Measurements from ENCODE around the gene SIAE.

Gene SIAE

DNA sequence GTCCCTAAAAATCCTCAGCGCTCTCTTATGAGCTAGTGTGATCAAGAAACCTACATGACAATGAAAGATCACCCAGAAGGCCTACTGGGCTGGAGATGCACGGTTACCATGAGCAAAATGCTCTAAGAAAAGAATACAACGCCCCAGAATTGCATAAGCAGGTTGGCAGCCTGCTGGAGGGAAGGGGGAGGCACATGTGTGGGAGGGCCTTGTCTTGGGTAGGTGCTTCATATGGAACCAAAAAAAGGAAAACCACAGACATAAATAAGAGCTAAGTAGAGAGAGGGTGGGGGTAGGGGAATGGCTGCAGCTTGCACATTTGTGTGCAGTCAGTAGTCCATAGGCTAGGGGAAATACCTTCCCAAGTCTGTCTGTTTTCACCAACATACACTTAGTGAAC, 2.8 kb downstream of the SIAE start:
- TF ChIP-seq SPI1 (IDR thresholded peaks at IDR 0.05; ENCODE audit: low read depth, low read length) (no peak), POLR2AphosphoS5 (IDR thresholded peaks at IDR 0.05; ENCODE audit: low read depth, low read length) (no peak), POU2F2 (IDR thresholded peaks at IDR 0.05; ENCODE audit: low read depth, low read length) (no peak), TAF1 (IDR thresholded peaks at IDR 0.05; ENCODE audit: low read depth, low read length) (no peak), POLR2A (IDR thresholded peaks at IDR 0.05; ENCODE audit: low read depth, low read length) (no peak), PAX5 (IDR thresholded peaks at IDR 0.05; ENCODE audit: insufficient read depth, low read length, severe bottlenecking) (no peak)
- DNase-seq (ENCODE audit: insufficient read length, low spot score), result no peak
- peak; percentile 81 for FAIRE-seq

DNA sequence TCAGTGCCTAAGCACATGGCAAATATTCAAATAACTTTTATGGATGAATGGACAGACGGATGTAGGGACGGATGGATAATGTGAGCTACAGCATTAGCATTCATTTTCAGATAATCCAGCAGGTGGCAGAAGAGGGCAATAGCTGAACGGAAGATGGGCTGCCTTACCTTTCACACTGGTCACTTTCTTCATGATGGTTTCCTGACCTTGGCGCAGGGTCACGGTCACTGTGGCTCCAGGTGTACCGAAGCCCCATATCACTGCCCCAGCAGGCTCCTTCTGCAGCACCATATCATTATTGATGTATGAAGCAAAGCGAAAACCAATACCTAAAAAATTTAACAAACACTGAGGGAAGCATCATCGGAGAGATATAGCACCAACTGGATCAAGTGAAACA, 4.3 kb downstream of the SIAE start:
- no peak for DNase-seq (ENCODE audit: insufficient read length, low spot score)
- TF ChIP-seq POU2F2 (IDR thresholded peaks at IDR 0.05; ENCODE audit: low read depth, low read length) (peak; percentile 67; the same call in 1 of the 2 replicates), TAF1 (IDR thresholded peaks at IDR 0.05; ENCODE audit: low read depth, low read length) (no peak)
- FAIRE-seq, result peak; percentile 93

DNA sequence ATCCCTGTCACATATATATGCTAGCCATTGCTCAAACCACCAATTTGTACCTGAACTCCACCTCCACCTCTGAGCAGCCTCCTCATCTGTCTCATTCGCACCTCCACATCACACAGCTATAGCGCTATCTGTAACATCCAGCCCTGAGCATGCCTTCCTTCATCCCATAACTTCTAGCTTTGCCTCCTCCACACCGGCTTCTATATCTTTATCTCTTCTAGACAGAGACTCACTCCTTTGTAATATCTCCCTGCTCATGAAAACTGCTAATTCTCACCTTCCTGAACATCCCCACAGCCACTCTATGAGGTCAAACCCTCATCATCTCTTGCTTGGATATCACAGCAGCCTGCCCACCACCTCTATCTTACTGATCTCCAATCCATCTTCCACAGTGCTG, 5.9 kb downstream of the SIAE start:
- no peak for DNase-seq (ENCODE audit: insufficient read length, low spot score)
- no peak for FAIRE-seq
- no peak for TF ChIP-seq POLR2AphosphoS5 (IDR thresholded peaks at IDR 0.05; ENCODE audit: low read depth, low read length)
- TF ChIP-seq SPI1 (IDR thresholded peaks at IDR 0.05; ENCODE audit: low read depth, low read length), result no peak
- TF ChIP-seq PAX5 (IDR thresholded peaks at IDR 0.05; ENCODE audit: insufficient read depth, low read length, severe bottlenecking), result no peak
- TF ChIP-seq POLR2A (IDR thresholded peaks at IDR 0.05; ENCODE audit: low read depth, low read length), result no peak
- TF ChIP-seq TAF1 (IDR thresholded peaks at IDR 0.05; ENCODE audit: low read depth, low read length), result no peak
- no peak for TF ChIP-seq POU2F2 (IDR thresholded peaks at IDR 0.05; ENCODE audit: low read depth, low read length)

- DNase-seq (ENCODE audit: insufficient read length, low spot score), result no peak
- TF ChIP-seq POLR2AphosphoS5 (IDR thresholded peaks at IDR 0.05; ENCODE audit: low read depth, low read length) (no peak), SPI1 (IDR thresholded peaks at IDR 0.05; ENCODE audit: low read depth, low read length) (no peak), POLR2A (IDR thresholded peaks at IDR 0.05; ENCODE audit: low read depth, low read length) (no peak), PAX5 (IDR thresholded peaks at IDR 0.05; ENCODE audit: insufficient read depth, low read length, severe bottlenecking) (no peak), TAF1 (IDR thresholded peaks at IDR 0.05; ENCODE audit: low read depth, low read length) (no peak), POU2F2 (IDR thresholded peaks at IDR 0.05; ENCODE audit: low read depth, low read length) (no peak)
- no peak for FAIRE-seq
These were observed 9.7 kb downstream of the SIAE start for GRCh38 chr11:124663861-124664260.

GRCh38 chr11:124662106-124662505, 11.4 kb downstream of the SIAE start:
- TF ChIP-seq POLR2AphosphoS5 (IDR thresholded peaks at IDR 0.05; ENCODE audit: low read depth, low read length), result no peak
- TF ChIP-seq TAF1 (IDR thresholded peaks at IDR 0.05; ENCODE audit: low read depth, low read length), result no peak
- TF ChIP-seq POU2F2 (IDR thresholded peaks at IDR 0.05; ENCODE audit: low read depth, low read length), result no peak
- TF ChIP-seq PAX5 (IDR thresholded peaks at IDR 0.05; ENCODE audit: insufficient read depth, low read length, severe bottlenecking), result no peak
- no peak for TF ChIP-seq POLR2A (IDR thresholded peaks at IDR 0.05; ENCODE audit: low read depth, low read length)
- no peak for TF ChIP-seq SPI1 (IDR thresholded peaks at IDR 0.05; ENCODE audit: low read depth, low read length)
- DNase-seq (ENCODE audit: insufficient read length, low spot score) (no peak), FAIRE-seq (no peak)

GRCh38 chr11:124661553-124661952, 12.0 kb downstream of the SIAE start:
- DNase-seq (ENCODE audit: insufficient read length, low spot score) (no peak), FAIRE-seq (no peak)
- no peak for TF ChIP-seq TAF1 (IDR thresholded peaks at IDR 0.05; ENCODE audit: low read depth, low read length)
- no peak for TF ChIP-seq POU2F2 (IDR thresholded peaks at IDR 0.05; ENCODE audit: low read depth, low read length)

- TF ChIP-seq POLR2AphosphoS5 (IDR thresholded peaks at IDR 0.05; ENCODE audit: low read depth, low read length) (no peak), SPI1 (IDR thresholded peaks at IDR 0.05; ENCODE audit: low read depth, low read length) (no peak), TAF1 (IDR thresholded peaks at IDR 0.05; ENCODE audit: low read depth, low read length) (no peak), PAX5 (IDR thresholded peaks at IDR 0.05; ENCODE audit: insufficient read depth, low read length, severe bottlenecking) (no peak), POLR2A (IDR thresholded peaks at IDR 0.05; ENCODE audit: low read depth, low read length) (no peak), POU2F2 (IDR thresholded peaks at IDR 0.05; ENCODE audit: low read depth, low read length) (no peak)
- FAIRE-seq, result no peak
- no peak for DNase-seq (ENCODE audit: insufficient read length, low spot score)
These were observed 14.6 kb downstream of the SIAE start for GRCh38 chr11:124658986-124659385.

DNA sequence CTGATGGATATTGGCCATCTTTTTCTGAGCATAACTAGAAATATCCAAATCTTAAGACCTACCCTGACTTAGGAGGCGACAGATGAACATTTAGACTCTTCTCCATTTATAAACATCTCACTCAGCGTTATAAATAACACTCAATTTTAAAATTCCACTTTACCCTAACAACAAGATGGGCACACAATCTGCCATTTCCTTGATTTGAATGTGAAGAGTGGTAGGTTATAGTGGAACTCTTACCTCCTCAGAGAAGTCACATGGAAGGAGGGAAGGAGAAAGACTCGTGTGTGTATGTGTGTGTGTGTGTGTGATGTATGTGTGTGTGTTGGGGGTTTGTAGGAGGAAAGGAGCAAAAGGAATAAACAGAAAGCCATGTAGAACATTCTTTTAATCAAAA, 15.0 kb downstream of the SIAE start:
- no peak for DNase-seq (ENCODE audit: insufficient read length, low spot score)
- TF ChIP-seq PAX5 (IDR thresholded peaks at IDR 0.05; ENCODE audit: insufficient read depth, low read length, severe bottlenecking), result no peak
- TF ChIP-seq TAF1 (IDR thresholded peaks at IDR 0.05; ENCODE audit: low read depth, low read length), result no peak
- no peak for TF ChIP-seq POU2F2 (IDR thresholded peaks at IDR 0.05; ENCODE audit: low read depth, low read length)
- TF ChIP-seq POLR2AphosphoS5 (IDR thresholded peaks at IDR 0.05; ENCODE audit: low read depth, low read length), result no peak
- TF ChIP-seq SPI1 (IDR thresholded peaks at IDR 0.05; ENCODE audit: low read depth, low read length), result no peak
- no peak for TF ChIP-seq POLR2A (IDR thresholded peaks at IDR 0.05; ENCODE audit: low read depth, low read length)
- no peak for FAIRE-seq

GRCh38 chr11:124657904-124658303, 15.6 kb downstream of the SIAE start:
- FAIRE-seq (no peak), DNase-seq (ENCODE audit: insufficient read length, low spot score) (no peak)
- TF ChIP-seq SPI1 (IDR thresholded peaks at IDR 0.05; ENCODE audit: low read depth, low read length), result no peak
- TF ChIP-seq POLR2A (IDR thresholded peaks at IDR 0.05; ENCODE audit: low read depth, low read length), result no peak
- TF ChIP-seq TAF1 (IDR thresholded peaks at IDR 0.05; ENCODE audit: low read depth, low read length), result no peak
- no peak for TF ChIP-seq POLR2AphosphoS5 (IDR thresholded peaks at IDR 0.05; ENCODE audit: low read depth, low read length)
- TF ChIP-seq PAX5 (IDR thresholded peaks at IDR 0.05; ENCODE audit: insufficient read depth, low read length, severe bottlenecking), result no peak
- TF ChIP-seq POU2F2 (IDR thresholded peaks at IDR 0.05; ENCODE audit: low read depth, low read length), result no peak

DNA sequence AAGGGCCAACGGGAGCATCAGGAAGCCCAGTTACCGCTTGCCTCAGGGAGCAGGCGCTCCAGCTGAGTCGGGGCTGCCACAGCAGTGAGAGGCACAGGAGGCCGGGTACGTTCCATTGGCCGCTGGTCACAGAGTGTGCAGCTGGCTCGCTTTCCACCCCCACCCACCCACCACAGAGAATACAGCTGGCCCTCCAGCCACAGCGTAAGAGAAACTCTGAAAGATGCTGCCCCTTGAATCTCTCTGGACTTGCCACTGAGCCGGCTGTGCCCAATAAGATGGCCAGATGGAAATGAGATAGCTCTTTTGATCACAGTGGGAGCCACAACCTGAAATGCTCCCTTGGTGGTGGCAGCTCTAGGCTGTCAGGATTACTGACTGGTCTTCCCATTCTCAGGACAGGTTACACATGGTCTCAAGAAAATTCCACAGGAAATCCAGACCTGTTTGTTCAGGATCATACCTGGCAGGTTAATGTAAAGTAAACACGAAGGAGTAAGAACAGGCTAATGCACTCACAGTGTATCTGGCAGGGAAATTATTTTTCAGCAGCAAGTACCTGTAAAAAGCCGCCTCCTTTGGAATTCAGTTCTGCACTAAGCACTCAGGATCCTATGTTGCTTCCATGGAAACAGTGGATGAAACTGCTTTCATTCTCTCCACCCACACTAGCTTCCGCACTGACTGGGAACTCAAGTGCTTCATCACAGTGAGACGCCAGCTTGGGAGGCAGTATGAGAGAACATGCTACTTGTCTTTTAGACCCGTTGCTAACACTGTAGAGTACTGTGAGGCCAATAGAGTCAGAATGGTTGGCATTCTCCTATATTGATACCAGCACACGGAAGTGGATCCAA, 16.5 kb downstream of the SIAE start:
- TF ChIP-seq POU2F2 (IDR thresholded peaks at IDR 0.05; ENCODE audit: low read depth, low read length) (no peak), TAF1 (IDR thresholded peaks at IDR 0.05; ENCODE audit: low read depth, low read length) (no peak), SPI1 (IDR thresholded peaks at IDR 0.05; ENCODE audit: low read depth, low read length) (no peak), POLR2AphosphoS5 (IDR thresholded peaks at IDR 0.05; ENCODE audit: low read depth, low read length) (no peak), PAX5 (IDR thresholded peaks at IDR 0.05; ENCODE audit: insufficient read depth, low read length, severe bottlenecking) (no peak), POLR2A (IDR thresholded peaks at IDR 0.05; ENCODE audit: low read depth, low read length) (no peak)
- DNase-seq (ENCODE audit: insufficient read length, low spot score) (no peak), FAIRE-seq (no peak)

Measured in GM12891 (cell line).